ENCODE data around the gene FAM89A. TPM values are rescaled to one million over a fixed set of nuclear protein-coding genes. Genes with fewer than 3 reads are reported as not detected.

FAM89A gene
- 181 TPM for total RNA-seq
- long read RNA-seq, transcript FAM89A-201 (2 exons, 1,495 nt) = major isoform, 15 of 23 reads
- long read RNA-seq, partial matches to known transcripts = 0 of 23 reads
- long read RNA-seq, other reads (novel, unspliced or antisense) = 8 of 23 reads

DNA sequence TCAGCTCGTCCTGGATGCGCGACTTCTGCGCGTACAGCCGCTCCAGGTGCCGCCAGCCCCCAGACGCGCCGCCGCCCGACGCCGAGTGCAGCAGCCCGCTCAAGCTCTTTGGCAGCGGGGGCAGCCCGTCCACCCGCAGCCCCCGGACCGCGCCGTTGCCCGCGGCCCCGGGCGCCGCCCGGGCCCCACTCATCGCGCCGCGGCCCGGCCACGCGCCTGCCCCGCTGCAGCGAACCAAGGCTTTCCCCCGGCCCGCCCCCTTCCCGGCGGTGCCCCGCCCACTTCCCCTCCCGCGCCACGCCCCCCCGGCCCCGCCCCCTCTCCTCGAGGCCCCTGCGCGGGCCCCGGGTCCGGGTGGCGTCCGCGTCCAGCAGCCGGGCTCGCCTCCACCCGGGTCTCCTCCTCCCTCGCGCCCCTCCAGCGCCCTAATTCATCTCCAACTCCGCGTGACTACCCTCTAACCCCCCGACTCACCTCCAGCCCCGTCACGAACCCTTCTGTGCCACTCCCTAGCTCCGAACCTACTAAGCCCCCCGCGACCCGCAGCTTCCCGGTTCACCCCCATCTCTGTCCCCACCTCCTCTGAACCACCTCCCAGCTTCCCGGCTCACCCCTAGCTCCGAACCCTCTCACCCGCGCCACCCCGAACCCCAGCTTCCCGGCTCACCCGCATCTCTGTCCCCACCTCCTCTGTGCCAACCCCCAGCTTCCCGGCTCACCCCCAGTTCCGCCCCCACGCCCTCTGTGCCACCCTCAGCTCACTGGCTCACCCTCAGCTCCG, at the start of gene FAM89A:
Gene FAM89A (minus strand): TSS at position 236 of the 781 bp plus-strand sequence. CDS start 43 bp downstream, at position 193.
- peak; percentile 90 for DNase-seq (ENCODE audit: low spot score)

GRCh38 chr1:231084353-231084752, 44.3 kb upstream of the FAM89A start:
- DNase-seq (ENCODE audit: low spot score) = no peak

- DNase-seq (ENCODE audit: low spot score) = no peak
Measured at GRCh38 chr1:231079163-231079562, 39.1 kb upstream of the FAM89A start.

- DNase-seq (ENCODE audit: low spot score) = no peak
Measured at GRCh38 chr1:231078250-231078649, 38.2 kb upstream of the FAM89A start.

GRCh38 chr1:231076802-231077201, 36.7 kb upstream of the FAM89A start:
- DNase-seq (ENCODE audit: low spot score) = no peak

DNA sequence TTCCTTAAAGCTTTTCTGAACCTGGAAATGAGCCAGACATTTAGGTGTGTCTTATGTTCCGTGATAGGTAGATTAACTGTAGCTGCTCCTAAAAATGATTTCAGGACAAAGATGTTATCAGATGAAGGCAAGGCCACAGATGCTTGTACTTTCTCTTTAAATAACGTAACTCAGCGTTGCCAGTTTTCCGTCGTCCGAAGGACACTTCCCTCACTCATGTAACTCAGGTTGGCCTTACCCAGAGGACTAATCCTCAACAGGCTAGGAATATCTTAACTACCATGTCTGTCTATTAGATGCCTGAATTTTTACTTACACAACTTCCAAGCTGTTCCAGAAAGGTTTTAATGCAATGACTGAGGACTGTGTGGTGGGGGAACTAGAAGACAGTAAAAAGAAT, 35.4 kb upstream of the FAM89A start:
- DNase-seq (ENCODE audit: low spot score) = no peak

DNA sequence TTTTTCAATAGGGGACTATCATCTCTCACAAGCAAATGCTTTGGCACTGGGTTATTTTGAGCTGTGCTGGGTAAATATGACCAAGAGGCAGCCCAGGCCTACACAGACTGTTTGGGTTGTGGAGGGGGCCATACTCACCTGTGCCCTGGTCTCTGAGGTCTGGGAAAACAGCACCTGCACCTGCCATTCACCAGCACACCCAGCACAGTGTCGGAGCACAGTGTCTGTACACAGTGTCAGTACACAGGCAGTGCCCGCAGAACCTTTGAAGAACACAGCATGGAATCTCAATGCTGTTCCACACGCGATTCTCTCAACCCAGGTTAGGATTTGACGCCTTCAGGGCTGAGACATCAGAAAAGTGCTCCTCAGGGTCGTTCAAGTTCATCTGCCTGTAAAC, 35.0 kb upstream of the FAM89A start:
- DNase-seq (ENCODE audit: low spot score) = no peak

DNA sequence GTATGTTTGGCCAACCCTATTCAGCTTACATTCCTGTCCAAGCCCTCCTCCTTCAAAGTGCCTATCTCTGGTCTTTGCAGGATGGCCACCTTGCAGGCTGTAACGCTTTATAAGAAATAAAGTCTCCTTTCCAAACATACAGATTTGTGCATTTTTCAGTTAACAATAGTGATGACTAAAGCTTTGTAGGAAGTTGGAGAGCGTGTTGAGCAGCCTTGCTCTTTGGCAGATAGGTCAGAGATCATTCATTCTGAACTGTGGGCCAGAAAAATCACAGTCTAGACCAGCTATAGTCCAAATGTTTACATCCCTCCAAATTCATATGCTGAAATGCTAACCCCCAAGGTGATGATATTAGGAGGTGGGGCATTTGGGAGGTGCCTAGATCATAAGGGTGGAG, 34.0 kb upstream of the FAM89A start:
- DNase-seq (ENCODE audit: low spot score) = no peak

DNA sequence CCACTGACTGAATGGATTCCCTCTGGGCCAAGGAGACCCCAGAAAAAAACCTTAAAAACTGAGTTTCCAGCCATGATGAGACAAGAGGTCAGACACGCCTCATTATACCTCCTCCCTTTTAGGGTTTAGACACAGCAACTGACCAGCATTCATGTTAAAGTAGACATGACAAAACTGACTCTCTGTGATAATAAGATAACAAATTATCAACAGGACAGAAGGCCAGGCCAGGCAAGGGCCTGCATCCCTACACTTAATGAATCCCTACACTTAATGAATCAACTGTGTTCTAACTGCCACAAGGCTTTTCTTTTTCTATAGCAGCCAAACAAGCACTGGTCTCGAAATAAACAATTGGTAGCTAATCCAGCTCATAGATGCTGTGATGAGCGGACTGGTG, 33.3 kb upstream of the FAM89A start:
- no peak for DNase-seq (ENCODE audit: low spot score)

- no peak for DNase-seq (ENCODE audit: low spot score)
Measured at GRCh38 chr1:231072502-231073094, 32.5 kb upstream of the FAM89A start.

GRCh38 chr1:231072041-231072440, 32.0 kb upstream of the FAM89A start:
- DNase-seq (ENCODE audit: low spot score) = no peak

DNA sequence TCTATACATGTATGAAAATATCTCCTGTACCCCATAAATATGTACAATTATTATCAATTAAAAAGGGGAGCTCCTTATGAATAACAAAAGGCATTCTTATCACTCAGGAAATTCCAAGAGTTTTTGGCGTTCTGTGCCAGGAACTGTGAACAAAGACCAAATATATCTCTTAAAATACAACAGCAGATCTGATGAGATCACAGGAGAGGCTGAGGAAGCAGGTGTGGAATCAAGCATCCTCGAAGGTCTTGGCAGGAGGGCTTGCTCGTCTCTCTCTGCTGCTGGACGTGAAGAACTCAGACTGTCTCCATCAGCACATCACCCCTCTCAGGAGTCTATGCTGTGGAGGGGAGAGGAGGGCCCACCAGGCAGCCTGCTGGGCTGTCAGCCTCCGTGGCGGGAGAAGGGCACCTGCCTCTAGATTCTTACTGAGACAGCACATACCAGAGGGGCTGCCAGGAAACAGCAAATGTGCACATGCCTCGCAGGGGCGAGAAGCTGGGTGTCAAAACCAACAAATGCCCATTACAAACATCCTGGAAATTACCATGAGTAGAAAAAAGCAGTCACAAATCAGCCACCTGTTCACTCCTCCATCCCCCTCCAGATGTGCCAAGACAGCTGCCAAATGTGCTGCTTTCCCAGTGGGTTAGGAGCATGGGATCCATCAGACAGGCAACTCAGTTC, 30.8 kb upstream of the FAM89A start:
- no peak for DNase-seq (ENCODE audit: low spot score)

GRCh38 chr1:231069333-231069732, 29.3 kb upstream of the FAM89A start:
- DNase-seq (ENCODE audit: low spot score) = no peak

- DNase-seq (ENCODE audit: low spot score) = no peak
Measured at GRCh38 chr1:231068762-231069161, 28.7 kb upstream of the FAM89A start.

DNA sequence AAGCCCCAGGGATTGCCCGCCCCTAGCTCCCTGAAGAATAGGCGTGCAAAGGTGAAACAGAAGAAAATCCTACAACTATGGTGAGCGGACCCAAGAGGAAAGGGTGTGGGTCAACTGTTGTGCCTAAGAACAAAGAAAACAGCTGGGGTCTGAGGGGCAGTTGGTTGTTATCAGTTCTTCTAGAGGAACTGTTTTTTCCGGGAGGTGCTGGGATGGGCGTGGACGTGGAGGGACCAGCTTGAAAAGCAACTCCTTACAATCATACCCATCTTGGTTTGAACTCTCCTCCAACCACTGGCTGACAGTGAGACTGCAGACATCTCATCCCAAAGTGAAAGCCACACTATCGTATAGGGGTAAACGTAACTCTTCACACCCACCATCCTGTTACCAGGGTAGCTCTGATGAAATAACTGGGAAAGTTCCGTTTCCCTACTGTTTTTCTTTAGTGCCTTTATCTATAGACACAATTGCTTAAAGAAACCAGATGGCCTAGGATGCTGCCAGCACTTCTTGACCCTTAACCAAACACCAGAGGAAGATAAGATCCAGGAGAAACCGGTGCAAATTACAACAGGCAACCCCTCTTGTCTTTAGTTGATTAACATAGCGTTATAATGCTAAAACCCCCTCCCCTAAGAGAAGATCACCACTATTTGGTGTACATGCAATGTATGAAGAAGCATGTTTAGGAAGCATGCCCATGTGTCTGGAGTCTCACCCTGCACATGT, 25.6 kb upstream of the FAM89A start:
- no peak for DNase-seq (ENCODE audit: low spot score)

DNA sequence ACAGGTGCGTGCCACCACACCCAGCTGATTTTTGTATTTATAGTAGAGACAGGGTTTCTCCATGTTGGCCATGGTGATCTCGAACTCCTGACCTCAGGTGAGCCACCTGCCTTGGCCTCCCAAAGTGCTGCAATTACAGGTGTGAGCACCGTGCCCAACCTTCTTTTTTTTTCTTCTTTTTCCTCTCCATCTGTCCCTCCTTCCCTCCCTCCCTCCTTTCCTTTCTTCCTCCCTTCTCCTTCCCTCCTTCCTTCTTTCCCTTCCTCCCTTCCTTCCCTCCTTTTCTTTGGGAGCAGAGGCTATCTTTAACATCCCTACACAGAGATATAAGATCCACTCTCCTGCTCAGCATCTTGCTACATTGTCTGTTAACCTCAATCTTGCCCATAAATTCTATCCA, 24.4 kb upstream of the FAM89A start:
- no peak for DNase-seq (ENCODE audit: low spot score)

GRCh38 chr1:231063331-231063730, 23.3 kb upstream of the FAM89A start:
- no peak for DNase-seq (ENCODE audit: low spot score)

GRCh38 chr1:231062500-231063270, 22.6 kb upstream of the FAM89A start:
- no peak for DNase-seq (ENCODE audit: low spot score)

- no peak for DNase-seq (ENCODE audit: low spot score)
Measured at GRCh38 chr1:231059566-231060193, 19.6 kb upstream of the FAM89A start.

GRCh38 chr1:231058416-231059109, 18.5 kb upstream of the FAM89A start:
- no peak for DNase-seq (ENCODE audit: low spot score)

Measured in mesenteric fat pad (tissue), 1 donor.